GM13977 (cell line): ENCODE data around the gene MRPL32.

Experiments
- DNase-seq: peaks from one replicate; pipeline ENCODE4 v3.0.0; 2012; ENCODE audit warnings: low spot score
- in situ Hi-C: fragments of 300-500 bp; cut with MboI; formaldehyde crosslinking; loops from one replicate; pipeline ENCODE4 v1.12.0; 2022; ENCODE audit warnings: low sequenced_read_pairs, low pct_unique_long_range_greater_than_20kb, mixed read lengths, inconsistent platforms; ENCODE audit not compliant: unreplicated experiment
- TF ChIP-seq, protein P1 (sequence below): IDR thresholded peaks from 2 replicates; pipeline ENCODE4 v1.5.1; 2012; ENCODE audit warnings: mild to moderate bottlenecking, control low read depth; ENCODE audit not compliant: insufficient read depth; ENCODE audit errors: extremely low read depth, missing control alignments

MRPL32 gene

DNA sequence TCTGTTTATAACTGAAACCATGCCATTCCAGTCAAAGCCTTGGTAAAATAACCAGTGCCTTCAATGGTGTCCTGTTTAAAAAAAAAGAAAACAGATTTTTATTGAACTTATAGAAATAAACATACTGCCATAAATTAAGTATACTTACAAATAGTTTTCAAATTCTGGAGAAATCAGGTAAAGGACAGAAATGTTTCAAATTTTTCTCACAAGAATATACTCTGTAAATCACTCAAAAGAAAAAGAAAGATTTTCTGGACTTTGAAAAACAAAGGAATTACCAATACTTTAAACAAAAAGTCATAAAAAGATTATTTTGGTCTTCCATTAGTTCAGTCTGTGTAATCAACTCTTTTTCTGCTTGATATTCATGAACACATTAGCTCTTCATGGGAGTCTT is 23.9 kb downstream of the MRPL32 start:
- TF ChIP-seq, protein P1, sequence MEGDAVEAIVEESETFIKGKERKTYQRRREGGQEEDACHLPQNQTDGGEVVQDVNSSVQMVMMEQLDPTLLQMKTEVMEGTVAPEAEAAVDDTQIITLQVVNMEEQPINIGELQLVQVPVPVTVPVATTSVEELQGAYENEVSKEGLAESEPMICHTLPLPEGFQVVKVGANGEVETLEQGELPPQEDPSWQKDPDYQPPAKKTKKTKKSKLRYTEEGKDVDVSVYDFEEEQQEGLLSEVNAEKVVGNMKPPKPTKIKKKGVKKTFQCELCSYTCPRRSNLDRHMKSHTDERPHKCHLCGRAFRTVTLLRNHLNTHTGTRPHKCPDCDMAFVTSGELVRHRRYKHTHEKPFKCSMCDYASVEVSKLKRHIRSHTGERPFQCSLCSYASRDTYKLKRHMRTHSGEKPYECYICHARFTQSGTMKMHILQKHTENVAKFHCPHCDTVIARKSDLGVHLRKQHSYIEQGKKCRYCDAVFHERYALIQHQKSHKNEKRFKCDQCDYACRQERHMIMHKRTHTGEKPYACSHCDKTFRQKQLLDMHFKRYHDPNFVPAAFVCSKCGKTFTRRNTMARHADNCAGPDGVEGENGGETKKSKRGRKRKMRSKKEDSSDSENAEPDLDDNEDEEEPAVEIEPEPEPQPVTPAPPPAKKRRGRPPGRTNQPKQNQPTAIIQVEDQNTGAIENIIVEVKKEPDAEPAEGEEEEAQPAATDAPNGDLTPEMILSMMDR, result no peak
- no peak for DNase-seq
- in situ Hi-C loops, result no loop called here

DNA sequence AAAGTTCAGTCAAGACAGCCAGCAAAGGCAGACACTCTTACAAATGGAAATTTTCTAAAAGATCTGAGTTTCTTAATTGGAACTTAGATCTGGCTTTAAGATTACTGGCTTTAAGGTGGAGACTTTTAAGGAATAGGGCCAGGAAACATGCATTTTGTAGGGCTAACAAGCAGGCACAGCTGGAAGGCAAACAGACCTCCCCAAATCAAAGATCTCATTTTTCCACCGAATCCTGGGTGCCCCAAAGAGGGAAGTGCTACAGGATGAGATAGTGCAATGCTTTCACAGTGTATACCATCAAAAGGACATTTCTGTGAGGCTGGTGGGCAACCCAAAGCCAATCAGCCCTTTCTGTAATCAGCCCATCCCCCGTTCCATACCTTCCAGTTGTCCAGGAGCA is 27.4 kb downstream of the MRPL32 start:
- in situ Hi-C loops, result no loop called here
- no peak for DNase-seq
- TF ChIP-seq, protein P1, result no peak

DNA sequence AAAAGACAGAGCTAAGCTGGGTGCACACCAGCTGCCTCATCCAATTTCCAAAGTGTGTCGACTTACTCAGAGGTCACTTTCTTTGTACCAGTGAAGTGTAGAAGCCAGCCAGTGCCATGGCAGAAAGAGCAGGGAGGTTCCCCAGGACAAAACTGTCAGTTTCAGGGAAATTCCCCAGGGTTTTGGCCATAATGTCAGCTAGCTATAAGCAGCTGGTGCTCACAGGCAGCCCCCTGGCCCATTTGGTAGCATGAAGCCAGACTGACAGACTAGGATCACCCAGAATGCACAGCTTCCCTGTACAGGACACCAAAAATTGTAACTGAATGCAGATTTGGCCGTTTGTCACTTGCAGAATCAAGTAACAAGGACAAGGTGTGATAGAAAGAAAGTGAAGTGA is 28.6 kb downstream of the MRPL32 start:
- no peak for DNase-seq
- in situ Hi-C loops, result no loop called here
- TF ChIP-seq, protein P1, result no peak

DNA sequence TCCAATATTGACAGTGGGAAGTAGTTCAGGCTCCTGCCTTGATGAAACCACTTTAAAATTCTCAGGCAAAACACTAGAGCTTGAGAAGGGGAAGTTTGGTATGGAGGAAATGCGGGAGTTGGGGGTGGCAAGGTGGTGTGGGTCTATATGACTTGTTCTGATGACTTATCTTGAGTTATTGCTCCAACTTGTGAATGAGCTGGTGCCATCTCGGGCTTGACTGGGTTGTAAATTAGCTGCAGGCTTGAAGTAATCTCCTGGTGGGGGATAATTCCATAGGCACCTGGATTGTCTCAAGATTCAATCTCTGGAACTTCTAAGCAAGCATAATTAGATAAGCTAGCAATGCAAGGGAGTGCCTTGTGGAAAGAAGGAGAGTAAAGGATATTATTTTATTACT is 29.0 kb downstream of the MRPL32 start:
- TF ChIP-seq, protein P1, result no peak
- in situ Hi-C loops, result no loop called here
- no peak for DNase-seq

DNA sequence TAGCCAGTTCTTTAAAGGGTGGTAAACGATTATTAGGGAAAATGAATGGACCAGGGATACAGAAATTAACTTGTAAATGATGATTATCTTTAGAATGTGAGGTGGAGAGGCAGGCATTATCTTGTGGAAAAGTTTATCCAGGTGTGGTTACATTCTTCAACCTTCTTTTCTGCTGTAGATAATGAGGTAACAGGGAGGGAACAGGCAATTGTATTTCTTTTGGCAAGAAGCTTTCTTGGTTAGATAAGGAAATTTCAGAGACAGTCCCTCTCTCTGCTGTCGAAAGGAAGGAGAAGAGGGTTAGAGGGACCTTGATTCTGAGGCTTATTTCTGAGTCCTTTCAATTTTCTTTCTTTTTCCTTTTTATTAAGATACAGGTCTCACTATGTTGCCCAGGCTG is 32.1 kb downstream of the MRPL32 start:
- no peak for DNase-seq
- in situ Hi-C loops, result no loop called here
- TF ChIP-seq, protein P1, result no peak

DNA sequence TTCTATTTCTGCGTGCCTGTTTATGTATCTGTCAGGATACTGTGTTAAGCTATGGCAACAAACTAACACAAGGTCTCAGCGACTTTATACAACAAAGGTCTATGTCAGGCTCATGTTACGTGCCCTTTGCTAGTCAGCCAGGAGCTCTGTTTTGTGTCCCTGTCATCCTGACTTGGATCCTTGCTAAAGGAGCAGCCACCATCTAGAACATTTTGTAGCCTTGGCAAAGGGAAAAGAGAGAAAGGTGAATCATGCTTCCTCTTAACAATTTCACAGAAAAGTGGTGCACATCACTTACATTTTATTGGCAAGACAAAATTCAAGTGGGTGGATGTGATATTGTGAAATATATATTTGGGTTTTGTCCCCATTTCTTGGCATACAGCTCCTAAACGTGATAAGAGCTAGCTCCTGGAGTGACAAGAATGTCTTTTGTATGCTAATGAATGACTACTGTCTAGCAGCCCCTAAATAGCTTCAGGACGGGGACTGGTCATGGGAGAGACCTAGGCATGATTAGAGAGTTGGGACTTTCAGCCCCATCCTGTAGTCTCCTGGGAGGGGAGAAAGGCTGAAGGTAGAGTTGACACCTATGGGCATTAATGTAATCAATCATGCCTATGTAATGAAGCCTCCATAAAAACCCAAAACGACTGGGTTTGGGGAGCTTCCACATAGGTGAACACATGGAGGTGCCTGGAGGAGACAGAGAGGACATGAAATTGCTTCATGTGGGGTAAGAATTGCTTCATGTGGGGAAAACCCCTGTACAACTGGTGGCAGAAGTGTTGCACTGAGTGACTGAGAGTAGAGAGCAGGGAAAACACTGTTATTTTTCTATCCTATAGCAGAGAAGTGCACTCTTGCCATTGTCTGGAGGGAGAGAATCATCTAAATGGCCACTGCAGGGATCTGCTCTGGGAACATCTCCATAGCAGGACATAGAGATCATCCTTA is 33.0 kb downstream of the MRPL32 start:
- in situ Hi-C loops, result no loop called here
- DNase-seq, result no peak
- TF ChIP-seq, protein P1, result no peak
